DND-41 (cell line): Measurements from ENCODE around the gene C5.

Experiments
- EZH2 ChIP-seq: IDR thresholded peaks from 3 replicates; pipeline ENCODE4 v1.6.1; 2012; ENCODE audit warnings: borderline replicate concordance, low read depth, mild to moderate bottlenecking, moderate library complexity, low read length, inconsistent platforms; ENCODE audit not compliant: severe bottlenecking
- TF ChIP-seq, protein P1 (sequence below): IDR thresholded peaks from 2 replicates; pipeline ENCODE4 v1.5.1; 2012; ENCODE audit warnings: borderline replicate concordance, low read length, moderate library complexity, mild to moderate bottlenecking; ENCODE audit not compliant: poor library complexity, severe bottlenecking; ENCODE audit errors: extremely low read depth

- TF ChIP-seq, protein P1, sequence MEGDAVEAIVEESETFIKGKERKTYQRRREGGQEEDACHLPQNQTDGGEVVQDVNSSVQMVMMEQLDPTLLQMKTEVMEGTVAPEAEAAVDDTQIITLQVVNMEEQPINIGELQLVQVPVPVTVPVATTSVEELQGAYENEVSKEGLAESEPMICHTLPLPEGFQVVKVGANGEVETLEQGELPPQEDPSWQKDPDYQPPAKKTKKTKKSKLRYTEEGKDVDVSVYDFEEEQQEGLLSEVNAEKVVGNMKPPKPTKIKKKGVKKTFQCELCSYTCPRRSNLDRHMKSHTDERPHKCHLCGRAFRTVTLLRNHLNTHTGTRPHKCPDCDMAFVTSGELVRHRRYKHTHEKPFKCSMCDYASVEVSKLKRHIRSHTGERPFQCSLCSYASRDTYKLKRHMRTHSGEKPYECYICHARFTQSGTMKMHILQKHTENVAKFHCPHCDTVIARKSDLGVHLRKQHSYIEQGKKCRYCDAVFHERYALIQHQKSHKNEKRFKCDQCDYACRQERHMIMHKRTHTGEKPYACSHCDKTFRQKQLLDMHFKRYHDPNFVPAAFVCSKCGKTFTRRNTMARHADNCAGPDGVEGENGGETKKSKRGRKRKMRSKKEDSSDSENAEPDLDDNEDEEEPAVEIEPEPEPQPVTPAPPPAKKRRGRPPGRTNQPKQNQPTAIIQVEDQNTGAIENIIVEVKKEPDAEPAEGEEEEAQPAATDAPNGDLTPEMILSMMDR: no peak
- TF ChIP-seq EZH2: no peak
Measured at GRCh38 chr9:121023064-121023463, 27.0 kb downstream of the C5 start.
